ENCODE measurements around the gene SMDT1. TPM values are rescaled to one million over a fixed set of nuclear protein-coding genes. Genes with fewer than 3 reads are reported as not detected.

Gene SMDT1
- 8.6 and 21.3 TPM in 2 replicates for total RNA-seq (2014; rRNA removed; shearing (Covaris generic))

- Histone ChIP-seq H3K36me3 (peaks cover 38% of the 10 kb centered on the region), H3K27me3 (replicated peaks) (no peaks in the 10 kb centered on the region), H3K27ac (peak within 1 kb of the TSS; percentile 69), H3K4me3 (peak within 1 kb of the TSS; percentile 61), H3K9me3 (replicated peaks) (no peaks in the 10 kb centered on the region), H3K4me1 (replicated peaks) (peaks cover 12% of the 10 kb centered on the region)
- DNase-seq (ENCODE audit: low read depth in 1 of 2, low spot score in 2 of 2), result peak; percentile 99
These were observed at the start of gene SMDT1 for GRCh38 chr22:42079319-42080251. TSS of gene SMDT1 (plus strand) at chr22:42079700. CDS start at chr22:42079769, 69 bp downstream.

- H3K27me3 ChIP-seq (replicated peaks), result 0 out of 2 replicates have a peak, but pooled peaks cover 4% of the 10 kb centered on the region
- H3K4me1 ChIP-seq (replicated peaks), result no peaks in the 10 kb centered on the region
- no peak overlapping the region for H3K4me3 ChIP-seq
- H3K36me3 ChIP-seq, result no peaks in the 10 kb centered on the region
- no peaks in the 10 kb centered on the region for H3K9me3 ChIP-seq (replicated peaks)
- no peak for DNase-seq (ENCODE audit: low read depth in 1 of 2, low spot score in 2 of 2)
- no peak overlapping the region for H3K27ac ChIP-seq
These were observed 46.0 kb upstream of the SMDT1 start for GRCh38 chr22:42033263-42034181.

- Histone ChIP-seq H3K4me1 (replicated peaks) (no peaks in the 10 kb centered on the region), H3K36me3 (no peaks in the 10 kb centered on the region), H3K4me3 (no peak overlapping the region), H3K9me3 (replicated peaks) (no peaks in the 10 kb centered on the region), H3K27ac (no peak overlapping the region), H3K27me3 (replicated peaks) (0 out of 2 replicates have a peak, but pooled peaks cover 4% of the 10 kb centered on the region)
- DNase-seq (ENCODE audit: low read depth in 1 of 2, low spot score in 2 of 2), result no peak
These were observed 44.2 kb upstream of the SMDT1 start for GRCh38 chr22:42035256-42035655.

- H3K27ac ChIP-seq, result no peak overlapping the region
- H3K27me3 ChIP-seq (replicated peaks), result 0 out of 2 replicates have a peak, but pooled peaks cover 4% of the 10 kb centered on the region
- H3K4me1 ChIP-seq (replicated peaks), result no peaks in the 10 kb centered on the region
- no peak for DNase-seq (ENCODE audit: low read depth in 1 of 2, low spot score in 2 of 2)
- H3K36me3 ChIP-seq, result no peaks in the 10 kb centered on the region
- no peak overlapping the region for H3K4me3 ChIP-seq
- peaks cover 7% of the 10 kb centered on the region; the same call in 1 of the 2 replicates for H3K9me3 ChIP-seq (replicated peaks)
These were observed 40.2 kb upstream of the SMDT1 start for GRCh38 chr22:42039271-42039670.

GRCh38 chr22:42041784-42042183 lies 37.7 kb upstream of the SMDT1 start:
- Histone ChIP-seq H3K4me1 (replicated peaks) (no peaks in the 10 kb centered on the region), H3K27ac (no peak overlapping the region), H3K9me3 (replicated peaks) (peaks cover 7% of the 10 kb centered on the region; the same call in 1 of the 2 replicates), H3K4me3 (no peak overlapping the region), H3K27me3 (replicated peaks) (0 out of 2 replicates have a peak, but pooled peaks cover 4% of the 10 kb centered on the region), H3K36me3 (no peaks in the 10 kb centered on the region)
- no peak for DNase-seq (ENCODE audit: low read depth in 1 of 2, low spot score in 2 of 2)

- DNase-seq (ENCODE audit: low read depth in 1 of 2, low spot score in 2 of 2), result no peak
- H3K4me1 ChIP-seq (replicated peaks), result no peaks in the 10 kb centered on the region
These were observed 28.8 kb upstream of the SMDT1 start for GRCh38 chr22:42050641-42051180.

GRCh38 chr22:42052765-42053164 lies 26.7 kb upstream of the SMDT1 start:
- Histone ChIP-seq H3K9me3 (replicated peaks) (peaks cover 3% of the 10 kb centered on the region; the same call in 1 of the 2 replicates), H3K36me3 (no peaks in the 10 kb centered on the region), H3K4me1 (replicated peaks) (no peaks in the 10 kb centered on the region), H3K27ac (no peak overlapping the region), H3K27me3 (replicated peaks) (no peaks in the 10 kb centered on the region), H3K4me3 (no peak overlapping the region)
- no peak for DNase-seq (ENCODE audit: low read depth in 1 of 2, low spot score in 2 of 2)

More at GRCh38 chr22:42050641-42051180, 28.8 kb upstream of the SMDT1 start:
- H3K27me3 ChIP-seq (replicated peaks), result no peaks in the 10 kb centered on the region
- H3K27ac ChIP-seq, result no peak overlapping the region
- no peak overlapping the region for H3K4me3 ChIP-seq
- H3K36me3 ChIP-seq, result no peaks in the 10 kb centered on the region
- H3K9me3 ChIP-seq (replicated peaks), result no peaks in the 10 kb centered on the region

- DNase-seq (ENCODE audit: low read depth in 1 of 2, low spot score in 2 of 2), result no peak
- H3K4me3 ChIP-seq, result no peak overlapping the region
These were observed 22.6 kb upstream of the SMDT1 start for GRCh38 chr22:42056757-42057511.

GRCh38 chr22:42060489-42060888 lies 19.0 kb upstream of the SMDT1 start:
- no peak overlapping the region for H3K4me3 ChIP-seq
- no peaks in the 10 kb centered on the region for H3K4me1 ChIP-seq (replicated peaks)
- peaks cover 29% of the 10 kb centered on the region for H3K36me3 ChIP-seq
- H3K27me3 ChIP-seq (replicated peaks), result no peaks in the 10 kb centered on the region
- peaks cover 3% of the 10 kb centered on the region for H3K9me3 ChIP-seq (replicated peaks)
- H3K27ac ChIP-seq, result no peak overlapping the region
- DNase-seq (ENCODE audit: low read depth in 1 of 2, low spot score in 2 of 2), result no peak

More at GRCh38 chr22:42056757-42057511, 22.6 kb upstream of the SMDT1 start:
- Histone ChIP-seq H3K36me3 (peaks cover 15% of the 10 kb centered on the region), H3K9me3 (replicated peaks) (peaks cover 3% of the 10 kb centered on the region), H3K4me1 (replicated peaks) (no peaks in the 10 kb centered on the region), H3K27me3 (replicated peaks) (no peaks in the 10 kb centered on the region), H3K27ac (no peak overlapping the region)

GRCh38 chr22:42061041-42061440 lies 18.5 kb upstream of the SMDT1 start:
- Histone ChIP-seq H3K36me3 (peaks cover 33% of the 10 kb centered on the region), H3K4me1 (replicated peaks) (no peaks in the 10 kb centered on the region), H3K27me3 (replicated peaks) (no peaks in the 10 kb centered on the region), H3K4me3 (no peak overlapping the region), H3K9me3 (replicated peaks) (peaks cover 3% of the 10 kb centered on the region), H3K27ac (no peak overlapping the region)
- DNase-seq (ENCODE audit: low read depth in 1 of 2, low spot score in 2 of 2), result peak in 1 of 2 experiments; percentile 28

GRCh38 chr22:42062506-42063170 lies 16.9 kb upstream of the SMDT1 start:
- Histone ChIP-seq H3K27me3 (replicated peaks) (no peaks in the 10 kb centered on the region), H3K36me3 (peaks cover 36% of the 10 kb centered on the region), H3K4me1 (replicated peaks) (no peaks in the 10 kb centered on the region), H3K9me3 (replicated peaks) (no peaks in the 10 kb centered on the region; the same call in 1 of the 2 replicates), H3K4me3 (no peak overlapping the region), H3K27ac (no peak overlapping the region)
- peak in 1 of 2 experiments; percentile 35 for DNase-seq (ENCODE audit: low read depth in 1 of 2, low spot score in 2 of 2)

- H3K4me1 ChIP-seq (replicated peaks), result peaks cover 1% of the 10 kb centered on the region
- no peak overlapping the region for H3K4me3 ChIP-seq
- no peaks in the 10 kb centered on the region; the same call in 1 of the 2 replicates for H3K9me3 ChIP-seq (replicated peaks)
- no peak overlapping the region for H3K27ac ChIP-seq
- peaks cover 40% of the 10 kb centered on the region for H3K36me3 ChIP-seq
- DNase-seq (ENCODE audit: low read depth in 1 of 2, low spot score in 2 of 2), result peak in 1 of 2 experiments; percentile 34
- H3K27me3 ChIP-seq (replicated peaks), result no peaks in the 10 kb centered on the region
These were observed 14.9 kb upstream of the SMDT1 start for GRCh38 chr22:42064629-42065028.

Data from SJSA1 (cell line).